Esophagus muscularis mucosa (tissue), 4 donors: Measurements from ENCODE around the gene FAAP20. TPM values are rescaled to one million over a fixed set of nuclear protein-coding genes. Genes with fewer than 3 reads are reported as not detected.
A peak's percentile ranks its signal among the peaks of the same experiment; 100 is the strongest.

Source experiments
- DNase-seq: peaks from one replicate; pipeline ENCODE4 v3.0.0-alpha.2; 2017; ENCODE audit errors: extremely low spot score
- H3K27ac ChIP-seq, 4 donors: fragments of 200-600 bp; sonication (generic); replicated peaks in 1 of 4; 1 replicate in 3 of 4; 2 replicates in 1 of 4; pipeline ENCODE4 v1.5.1; 2016 to 2019; ENCODE audit warnings: mild to moderate bottlenecking in 1 of 4
- H3K27me3 ChIP-seq, 4 donors: fragments of 200-600 bp; sonication (generic); one replicate each; pipeline versions ENCODE4 v1.5.1 to v1.6.0; 2016 to 2019
- H3K36me3 ChIP-seq, 4 donors: fragments of 200-600 bp; sonication (generic); one replicate each; pipeline ENCODE4 v1.5.1; 2016 to 2019
- H3K4me1 ChIP-seq, 4 donors: fragments of 200-600 bp; sonication (generic); one replicate each; pipeline ENCODE4 v1.5.1; 2016 to 2019
- H3K4me3 ChIP-seq, 4 donors: fragments of 200-600 bp; sonication (generic); 1 replicate in 2 of 4; 2 replicates in 2 of 4; pipeline ENCODE4 v1.5.1; 2016 to 2019; ENCODE audit warnings: mild to moderate bottlenecking in 4 of 4, moderate library complexity in 1 of 4
- H3K9me3 ChIP-seq, 4 donors: fragments of 200-600 bp; sonication (generic); 1 replicate in 3 of 4; 2 replicates in 1 of 4; pipeline ENCODE4 v1.5.1; 2016 to 2019
- CTCF ChIP-seq, 3 experiments: fragments of 200-600 bp in 2 of 3; fragments of 450-650 bp in 1 of 3; sonication (generic) in 2 of 3; IDR thresholded peaks; one replicate each; pipeline ENCODE4 v1.5.1; 2017 to 2019; ENCODE audit warnings: antibody characterized with exemption in 3 of 3, mild to moderate bottlenecking in 2 of 3, moderate library complexity in 1 of 3
- EP300 ChIP-seq: sonication (generic); formaldehyde crosslinking; IDR thresholded peaks from one replicate; pipeline ENCODE4 v1.6.1; 2017; ENCODE audit warnings: antibody characterized with exemption
- POLR2A ChIP-seq: fragments of 450-650 bp; IDR thresholded peaks from one replicate; pipeline ENCODE4 v1.6.1; 2017; ENCODE audit warnings: antibody characterized with exemption, moderate library complexity, mild to moderate bottlenecking, low read depth
- POLR2AphosphoS5 ChIP-seq, 2 donors: sonication (generic); formaldehyde crosslinking; IDR thresholded peaks; one replicate each; pipeline ENCODE4 v1.6.1; 2017; ENCODE audit warnings: antibody characterized with exemption in 2 of 2
- WGBS: methylation state at CpG from one replicate; pipeline ENCODE4 v1.1.5; 2018; 5-methylcytosine and 5-hydroxymethylcytosine counted together
- intact Hi-C: fragments of 100-400 bp; cut with DNase I; formaldehyde crosslinking; loops from one replicate; pipeline ENCODE4 v1.15.1; 2023
- total RNA-seq, 4 donors: library from RNA; depleted of rRNA; stranded (reverse); fragments of >200 nt; gene quantifications; one replicate each; pipeline versions ENCODE4 v1.1.0 to v1.2.1, GENCODE V29; 2016

The FAAP20 gene
- total RNA-seq, 4 donors from 2014 or later = 37.9 to 81.7 (median 55.7) TPM

DNA sequence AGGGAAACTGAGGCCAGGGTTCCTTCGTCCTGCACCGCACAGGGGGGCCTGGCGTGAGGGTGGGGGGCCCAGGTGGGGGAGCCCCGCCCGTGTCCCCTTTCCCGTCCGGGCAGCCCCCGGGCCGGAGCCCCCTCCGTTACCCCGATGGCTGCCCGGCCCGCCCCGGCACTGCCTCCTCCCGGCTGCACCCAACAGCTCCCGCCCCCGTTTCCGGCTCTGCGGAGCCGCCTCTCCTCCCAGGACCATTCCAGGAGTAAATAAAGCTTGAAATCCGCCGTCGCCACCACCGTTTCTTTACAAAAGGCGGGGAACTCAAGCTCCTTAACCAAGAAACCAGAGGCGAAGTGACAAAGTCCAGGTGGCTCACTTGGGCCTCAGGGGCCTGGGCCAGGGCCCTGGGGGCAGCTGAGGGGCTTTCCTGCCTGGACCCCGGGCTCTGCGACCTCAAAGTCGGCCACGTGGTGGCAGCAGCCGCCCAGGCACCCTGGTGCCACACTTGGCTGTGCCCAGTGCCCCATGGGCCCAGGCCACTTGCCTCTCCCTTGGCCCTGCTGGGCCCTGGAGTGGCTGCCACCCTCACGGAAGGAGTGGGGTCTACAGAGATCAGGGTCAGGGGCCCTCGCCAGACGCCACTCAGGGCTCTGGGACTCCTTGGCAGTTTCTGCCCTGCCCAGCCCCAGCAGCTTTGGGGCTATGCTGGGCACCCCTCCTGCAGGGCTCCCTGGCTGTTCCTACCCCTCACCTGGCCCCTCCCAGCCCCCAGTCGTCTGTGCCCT, 514 bp upstream of the FAAP20 start:
- peak; percentile 98 for DNase-seq
- H3K27me3 ChIP-seq = no peaks in the 10 kb centered on the region
- 3% methylated on average over 13 of the region's 35 CpGs for WGBS
- peak overlapping the region; percentile 94 to 99 (median 98) for H3K27ac ChIP-seq
- intact Hi-C loops = loop anchor here (1.0 to 5.0 kb wide), 2 partner anchors 37 to 186 kb away; no protein-coding TSS in a partner anchor
- peak; percentile 48 to 65 for TF ChIP-seq POLR2AphosphoS5 (IDR thresholded peaks at IDR 0.05)
- TF ChIP-seq CTCF (IDR thresholded peaks at IDR 0.05) = peak; percentile 93 to 99 (median 97)
- no peak for TF ChIP-seq POLR2A
- H3K9me3 ChIP-seq = no peaks in the 10 kb centered on the region
- H3K4me1 ChIP-seq = peaks cover 61 to 78% (median 72%) of the 10 kb centered on the region in 4 donors
- H3K36me3 ChIP-seq = no peaks in the 10 kb centered on the region
- peak overlapping the region; percentile 67 to 84 (median 76) for H3K4me3 ChIP-seq

DNA sequence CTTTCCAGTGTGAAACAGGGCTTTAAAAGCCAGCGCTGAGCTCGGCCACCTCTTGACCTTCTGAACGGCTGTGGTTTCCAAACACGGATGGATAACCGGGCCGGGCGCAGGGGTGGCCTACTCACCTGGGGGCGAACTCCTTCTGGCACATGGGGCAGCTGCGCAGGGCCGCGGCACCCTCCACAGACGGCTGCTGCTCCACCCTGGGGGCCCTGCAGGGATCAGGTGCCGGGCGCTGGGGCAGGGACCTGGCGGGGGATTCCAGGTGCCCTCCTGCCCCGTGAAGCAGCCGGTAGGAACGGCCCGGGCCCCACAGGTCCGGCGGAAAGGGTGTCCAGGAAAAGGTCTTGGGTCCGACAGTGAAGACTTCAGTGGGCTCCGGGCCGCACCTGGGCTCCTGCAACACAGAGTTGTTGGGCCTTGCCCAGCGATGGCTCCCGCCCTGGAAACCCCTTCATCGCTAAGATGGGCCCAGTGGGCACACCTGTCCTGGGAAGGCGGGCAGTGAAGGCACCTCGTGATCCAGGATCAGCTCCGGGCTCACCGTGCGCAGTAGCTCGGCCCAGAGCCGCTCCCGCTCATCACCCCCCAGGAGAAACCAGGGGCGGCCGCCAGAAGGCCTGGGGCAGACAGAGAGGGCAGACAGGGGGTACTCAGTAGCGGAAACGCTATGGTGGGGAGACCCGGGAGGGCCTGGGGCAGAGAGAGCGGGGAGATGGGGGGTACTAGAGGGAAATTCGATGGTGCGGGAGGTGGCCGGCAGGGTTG, 874 bp downstream of the FAAP20 start:
- Histone ChIP-seq H3K36me3 (no peaks in the 10 kb centered on the region), H3K4me1 (peaks cover 56 to 73% (median 70%) of the 10 kb centered on the region in 4 donors), H3K27ac (peak overlapping the region; percentile 94 to 99 (median 98)), H3K4me3 (peak overlapping the region; percentile 67 to 84 (median 76)), H3K27me3 (no peaks in the 10 kb centered on the region), H3K9me3 (no peaks in the 10 kb centered on the region)
- intact Hi-C loops = no loop called here
- 46% methylated on average over 30 of the region's 44 CpGs for WGBS
- no peak for DNase-seq
- TF ChIP-seq POLR2AphosphoS5 (IDR thresholded peaks at IDR 0.05) = no peak
- TF ChIP-seq EP300 = no peak
- no peak for TF ChIP-seq POLR2A
- no peak for TF ChIP-seq CTCF (IDR thresholded peaks at IDR 0.05)

DNA sequence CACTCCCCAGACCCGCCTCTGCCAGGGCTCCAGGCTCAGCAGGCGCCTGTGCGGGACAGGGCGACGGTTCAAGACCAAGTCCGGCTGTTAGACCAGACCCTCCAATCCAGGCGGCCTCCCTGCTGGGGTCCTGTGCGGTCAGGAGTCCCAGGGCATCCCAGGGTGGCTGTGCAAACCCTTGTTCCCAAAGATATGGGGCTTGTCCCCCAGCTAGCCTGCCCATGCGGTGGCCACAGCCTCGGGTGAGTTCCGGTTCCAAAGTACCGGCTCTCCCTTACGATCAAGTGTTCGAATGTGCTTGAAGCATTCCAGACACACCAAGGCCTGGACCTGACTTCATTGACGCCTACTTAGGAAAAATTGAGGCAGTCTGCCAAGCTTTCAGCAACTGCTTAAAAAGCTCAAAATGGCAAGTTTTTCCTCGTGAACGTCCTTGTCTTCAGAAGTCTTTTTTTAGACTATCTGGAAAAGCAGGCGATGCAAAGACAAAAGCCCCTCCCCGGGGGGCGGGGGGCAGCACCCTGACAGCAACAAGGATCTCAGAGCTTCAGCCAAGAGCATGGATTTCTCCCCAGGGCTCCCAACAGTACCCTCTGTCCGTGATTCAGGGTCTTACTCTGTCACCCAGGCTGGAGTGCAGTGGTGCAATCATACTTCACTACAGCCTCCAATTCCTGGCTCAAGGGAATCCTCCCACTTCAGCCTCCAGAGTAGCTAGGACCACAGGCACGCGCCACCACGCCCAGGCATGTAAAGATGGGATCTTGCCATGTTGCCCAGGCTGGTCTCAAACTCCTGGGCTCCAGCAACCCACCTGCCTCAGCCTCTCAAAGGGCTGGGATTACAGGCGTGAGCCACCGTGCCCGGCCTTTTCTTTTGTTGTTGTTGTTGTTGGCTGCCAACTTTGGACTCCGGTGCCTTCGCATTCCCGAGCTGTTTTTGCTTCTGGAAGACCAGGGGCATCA, 2.3 kb downstream of the FAAP20 start:
- Histone ChIP-seq H3K36me3 (no peaks in the 10 kb centered on the region), H3K4me1 (peaks cover 53 to 67% (median 64%) of the 10 kb centered on the region in 4 donors), H3K27me3 (no peaks in the 10 kb centered on the region), H3K4me3 (peak overlapping the region in 3 of 4 donors; percentile 21 to 40 (median 22)), H3K9me3 (no peaks in the 10 kb centered on the region), H3K27ac (peak overlapping the region; percentile 94 to 99 (median 98))
- 48% methylated on average over 23 of the region's 30 CpGs for WGBS
- intact Hi-C loops = no loop called here
- TF ChIP-seq EP300 (no peak), POLR2AphosphoS5 (IDR thresholded peaks at IDR 0.05) (peak; percentile 59 to 69)
- DNase-seq = no peak

DNA sequence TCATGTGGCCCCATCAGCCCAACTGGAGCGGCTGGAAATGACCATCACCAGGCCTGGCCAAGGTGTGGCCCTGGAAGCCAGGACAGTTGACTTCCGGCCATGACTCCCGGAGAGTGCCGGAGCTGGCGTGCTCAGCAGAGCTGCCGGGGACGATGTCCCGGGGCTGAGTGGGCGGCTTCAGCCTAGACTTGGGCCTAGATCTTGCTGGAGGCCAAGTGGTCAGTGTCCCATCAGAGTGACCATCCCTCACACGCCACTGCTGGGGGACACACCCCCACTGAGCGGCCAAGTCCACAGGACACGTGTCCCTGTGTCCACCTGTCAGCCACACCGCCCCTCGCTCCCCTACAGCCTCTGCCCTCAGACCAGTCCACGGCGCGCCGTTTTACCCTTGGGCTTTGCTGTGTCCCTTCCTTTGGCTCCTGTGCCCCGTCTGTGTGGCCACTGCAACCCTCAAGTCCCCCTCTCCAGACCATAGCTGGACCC, 4.0 kb downstream of the FAAP20 start:
- Histone ChIP-seq H3K36me3 (peaks cover 0 to 13% (median 6%) of the 10 kb centered on the region in 4 donors), H3K4me1 (peaks cover 46 to 60% (median 58%) of the 10 kb centered on the region in 4 donors), H3K27me3 (no peaks in the 10 kb centered on the region), H3K9me3 (no peaks in the 10 kb centered on the region), H3K4me3 (peak overlapping the region; percentile 57 to 81 (median 64)), H3K27ac (peak overlapping the region; percentile 94 to 99 (median 98))
- TF ChIP-seq EP300 (no peak), POLR2A (no peak), POLR2AphosphoS5 (IDR thresholded peaks at IDR 0.05) (no peak), CTCF (IDR thresholded peaks at IDR 0.05) (no peak)
- intact Hi-C loops = no loop called here
- DNase-seq = no peak
- WGBS = 73% methylated on average over 16 of the region's 19 CpGs
